GM12874 (cell line): ENCODE data around the gene RASSF8.

Source experiments
- TF ChIP-seq, protein P1 (sequence below): IDR thresholded peaks from 2 replicates; pipeline ENCODE4 v1.5.1; 2011; ENCODE audit warnings: low read depth, mild to moderate bottlenecking, control low read depth, low read length, moderate library complexity; ENCODE audit not compliant: insufficient read depth

RASSF8 gene

DNA sequence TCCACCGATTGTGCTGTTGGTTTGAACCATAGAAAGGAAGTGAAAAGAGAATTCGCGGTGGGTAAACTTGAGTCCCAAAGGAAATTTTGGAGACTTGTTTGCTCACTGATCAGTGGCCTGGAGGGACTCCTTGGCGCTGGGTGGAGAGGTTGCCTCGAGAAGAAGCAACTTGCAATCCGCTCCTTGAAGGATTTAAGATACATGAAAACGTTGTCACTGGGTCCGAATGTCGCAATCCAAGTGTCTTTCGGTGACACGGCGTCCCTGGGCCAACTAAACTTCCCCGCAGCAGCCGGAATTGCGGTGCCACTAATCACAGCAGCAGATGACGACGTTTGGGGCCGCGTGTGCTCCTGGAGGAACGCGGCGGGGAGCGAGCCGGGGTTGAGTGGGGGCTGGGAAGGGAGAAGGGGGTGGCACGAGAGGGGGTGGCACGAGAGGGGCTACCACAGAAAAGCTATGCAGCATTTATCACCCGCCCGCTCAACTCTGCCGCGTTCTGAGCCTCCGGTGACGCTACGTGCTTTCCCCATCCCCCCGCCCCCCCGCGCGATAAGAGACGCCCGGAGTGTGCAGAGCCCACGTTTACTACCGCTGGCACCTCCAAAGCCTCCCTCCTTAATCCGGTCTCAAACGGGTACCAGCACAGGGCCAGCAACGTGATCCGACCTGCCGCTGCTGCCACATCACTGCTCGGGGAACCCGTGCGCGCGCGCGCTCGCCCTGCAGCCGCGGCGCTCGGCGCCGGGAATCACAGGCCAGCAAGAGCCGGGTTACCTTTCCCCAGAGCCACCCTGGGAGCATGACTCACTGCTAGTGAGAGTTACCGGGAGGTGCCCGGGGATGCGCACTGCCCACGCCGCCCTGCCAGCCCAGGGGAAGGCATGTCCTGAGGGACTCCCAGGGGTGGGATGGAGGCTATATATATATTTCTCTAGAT is 167.2 kb downstream of the RASSF8 start:
- TF ChIP-seq, protein P1, sequence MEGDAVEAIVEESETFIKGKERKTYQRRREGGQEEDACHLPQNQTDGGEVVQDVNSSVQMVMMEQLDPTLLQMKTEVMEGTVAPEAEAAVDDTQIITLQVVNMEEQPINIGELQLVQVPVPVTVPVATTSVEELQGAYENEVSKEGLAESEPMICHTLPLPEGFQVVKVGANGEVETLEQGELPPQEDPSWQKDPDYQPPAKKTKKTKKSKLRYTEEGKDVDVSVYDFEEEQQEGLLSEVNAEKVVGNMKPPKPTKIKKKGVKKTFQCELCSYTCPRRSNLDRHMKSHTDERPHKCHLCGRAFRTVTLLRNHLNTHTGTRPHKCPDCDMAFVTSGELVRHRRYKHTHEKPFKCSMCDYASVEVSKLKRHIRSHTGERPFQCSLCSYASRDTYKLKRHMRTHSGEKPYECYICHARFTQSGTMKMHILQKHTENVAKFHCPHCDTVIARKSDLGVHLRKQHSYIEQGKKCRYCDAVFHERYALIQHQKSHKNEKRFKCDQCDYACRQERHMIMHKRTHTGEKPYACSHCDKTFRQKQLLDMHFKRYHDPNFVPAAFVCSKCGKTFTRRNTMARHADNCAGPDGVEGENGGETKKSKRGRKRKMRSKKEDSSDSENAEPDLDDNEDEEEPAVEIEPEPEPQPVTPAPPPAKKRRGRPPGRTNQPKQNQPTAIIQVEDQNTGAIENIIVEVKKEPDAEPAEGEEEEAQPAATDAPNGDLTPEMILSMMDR: no peak

DNA sequence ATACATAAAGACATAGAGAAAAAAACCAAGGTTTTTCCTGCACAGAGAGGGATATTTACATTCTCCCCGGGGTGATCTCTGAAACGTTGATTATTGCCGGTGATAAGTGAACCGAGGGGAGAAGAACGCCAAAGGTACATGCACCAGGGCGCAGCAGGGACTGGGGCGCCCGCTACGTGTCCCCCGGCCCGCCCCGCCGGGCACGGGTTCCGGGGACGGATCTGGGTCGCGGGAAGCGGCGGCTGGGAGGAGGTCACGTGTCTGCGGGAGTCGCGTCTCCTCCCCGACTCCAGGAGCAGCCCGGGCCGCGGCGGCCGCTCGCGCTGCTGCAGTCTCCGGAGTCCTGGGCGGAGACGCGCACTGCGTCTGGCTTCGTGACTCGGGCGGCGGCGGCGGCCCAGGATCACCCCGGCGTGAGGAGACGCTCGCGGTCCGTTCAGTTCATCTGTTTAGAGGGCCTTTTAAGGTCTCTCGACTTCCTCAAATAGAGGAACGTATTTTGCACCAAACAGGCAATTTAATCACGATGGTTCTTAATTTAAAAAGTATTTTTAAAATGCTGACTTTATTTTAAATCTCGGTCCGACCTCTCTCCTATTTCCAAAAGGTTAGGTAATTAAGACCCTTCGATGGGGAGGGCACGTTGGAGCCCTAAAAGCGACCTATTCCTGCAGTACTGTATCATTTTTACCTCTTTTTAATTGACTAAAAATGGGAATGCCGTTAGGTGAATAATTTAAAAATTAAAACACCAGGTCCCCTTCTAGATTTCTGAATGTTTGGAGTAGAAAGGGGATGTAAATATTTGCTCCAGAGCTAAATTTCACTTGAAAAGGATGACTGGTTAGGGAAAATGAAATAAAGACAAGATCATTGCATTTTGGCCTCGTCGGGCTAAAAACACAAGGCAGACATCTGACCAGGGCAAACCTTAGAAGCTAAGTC is 168.1 kb downstream of the RASSF8 start:
- TF ChIP-seq, protein P1: no peak

- TF ChIP-seq, protein P1: no peak
These were observed 168.9 kb downstream of the RASSF8 start for GRCh38 chr12:26127404-26127803.

- TF ChIP-seq, protein P1: no peak
These were observed 169.7 kb downstream of the RASSF8 start for GRCh38 chr12:26128168-26128567.
